ENCODE data around the gene B4GALNT3.
A peak's percentile ranks its signal among the peaks of the same experiment; 100 is the strongest.
"Not testable (repeated sequence)": the region's sequence is repeated elsewhere in the genome, so short reads cannot be mapped to it uniquely, and the experiment has no call there.

B4GALNT3 gene

GRCh38 chr12:575948-576614 lies 116.3 kb downstream of the B4GALNT3 start:
- peak; percentile 85 for DNase-seq (ENCODE audit: low read depth)
- peak overlapping the region; percentile 45 for H3K4me3 ChIP-seq (ENCODE audit: low read depth, low read length)

GRCh38 chr12:576615-577110 lies 116.9 kb downstream of the B4GALNT3 start:
- no peak for TF ChIP-seq CTCF (IDR thresholded peaks at IDR 0.05; ENCODE audit: insufficient read depth, low read depth, low read length, missing control alignments)
- peak overlapping the region; percentile 45 for H3K4me3 ChIP-seq (ENCODE audit: low read depth, low read length)

More at GRCh38 chr12:575948-576614, 116.3 kb downstream of the B4GALNT3 start:
- TF ChIP-seq CTCF (IDR thresholded peaks at IDR 0.05; ENCODE audit: insufficient read depth, low read depth, low read length, missing control alignments): peak; percentile 99

GRCh38 chr12:577994-578747 lies 118.4 kb downstream of the B4GALNT3 start:
- not testable (repeated sequence) for H3K4me3 ChIP-seq (ENCODE audit: low read depth, low read length); DNase-seq (ENCODE audit: low read depth)

More at GRCh38 chr12:576615-577110, 116.9 kb downstream of the B4GALNT3 start:
- no peak for DNase-seq (ENCODE audit: low read depth)

- DNase-seq (ENCODE audit: low read depth): no peak
- H3K4me3 ChIP-seq (ENCODE audit: low read depth, low read length): no peak overlapping the region
- TF ChIP-seq CTCF (IDR thresholded peaks at IDR 0.05; ENCODE audit: insufficient read depth, low read depth, low read length, missing control alignments): no peak
Observed at GRCh38 chr12:578748-579419, 119.1 kb downstream of the B4GALNT3 start.

GRCh38 chr12:579420-580110 lies 119.8 kb downstream of the B4GALNT3 start:
- no peak for DNase-seq (ENCODE audit: low read depth)
- H3K4me3 ChIP-seq (ENCODE audit: low read depth, low read length): no peak overlapping the region
- TF ChIP-seq CTCF (IDR thresholded peaks at IDR 0.05; ENCODE audit: insufficient read depth, low read depth, low read length, missing control alignments): no peak

GRCh38 chr12:580813-581212 lies 121.1 kb downstream of the B4GALNT3 start:
- H3K4me3 ChIP-seq (ENCODE audit: low read depth, low read length): no peak overlapping the region
- TF ChIP-seq CTCF (IDR thresholded peaks at IDR 0.05; ENCODE audit: insufficient read depth, low read depth, low read length, missing control alignments): no peak
- no peak for DNase-seq (ENCODE audit: low read depth)
